ENCODE data around the gene ADGRF1.

ADGRF1 gene

DNA sequence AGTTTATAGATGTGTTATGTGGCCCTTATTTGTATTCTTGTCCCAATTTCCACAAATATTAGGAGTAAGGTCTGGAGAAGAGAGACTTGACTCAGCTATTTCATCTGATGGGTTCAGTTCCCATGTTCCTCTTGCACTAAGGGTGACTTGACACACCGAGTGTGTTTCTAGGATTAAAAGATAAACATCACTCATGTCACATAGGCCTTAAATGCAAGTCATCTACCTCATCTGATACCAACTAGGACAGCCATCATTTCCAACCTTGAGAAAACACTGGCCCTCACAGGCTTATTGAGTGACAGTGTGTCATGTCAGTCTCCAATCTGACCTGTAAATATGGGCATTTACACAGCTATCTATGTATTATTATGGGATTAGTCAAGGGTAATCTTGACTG lies 67.3 kb downstream of the ADGRF1 start:
- Histone ChIP-seq H3K4me3 (no peak overlapping the region), H3K27ac (no peak overlapping the region), H3K27me3 (no peaks in the 10 kb centered on the region), H3K9me3 (no peaks in the 10 kb centered on the region), H3K4me1 (no peaks in the 10 kb centered on the region), H3K36me3 (no peaks in the 10 kb centered on the region)
- intact Hi-C loops (cut with DNase I; ENCODE audit: low total_unique reads) = no loop called here
- TF ChIP-seq, protein P1, sequence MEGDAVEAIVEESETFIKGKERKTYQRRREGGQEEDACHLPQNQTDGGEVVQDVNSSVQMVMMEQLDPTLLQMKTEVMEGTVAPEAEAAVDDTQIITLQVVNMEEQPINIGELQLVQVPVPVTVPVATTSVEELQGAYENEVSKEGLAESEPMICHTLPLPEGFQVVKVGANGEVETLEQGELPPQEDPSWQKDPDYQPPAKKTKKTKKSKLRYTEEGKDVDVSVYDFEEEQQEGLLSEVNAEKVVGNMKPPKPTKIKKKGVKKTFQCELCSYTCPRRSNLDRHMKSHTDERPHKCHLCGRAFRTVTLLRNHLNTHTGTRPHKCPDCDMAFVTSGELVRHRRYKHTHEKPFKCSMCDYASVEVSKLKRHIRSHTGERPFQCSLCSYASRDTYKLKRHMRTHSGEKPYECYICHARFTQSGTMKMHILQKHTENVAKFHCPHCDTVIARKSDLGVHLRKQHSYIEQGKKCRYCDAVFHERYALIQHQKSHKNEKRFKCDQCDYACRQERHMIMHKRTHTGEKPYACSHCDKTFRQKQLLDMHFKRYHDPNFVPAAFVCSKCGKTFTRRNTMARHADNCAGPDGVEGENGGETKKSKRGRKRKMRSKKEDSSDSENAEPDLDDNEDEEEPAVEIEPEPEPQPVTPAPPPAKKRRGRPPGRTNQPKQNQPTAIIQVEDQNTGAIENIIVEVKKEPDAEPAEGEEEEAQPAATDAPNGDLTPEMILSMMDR (IDR thresholded peaks at IDR 0.05) = no peak
- DNase-seq = no peak

DNA sequence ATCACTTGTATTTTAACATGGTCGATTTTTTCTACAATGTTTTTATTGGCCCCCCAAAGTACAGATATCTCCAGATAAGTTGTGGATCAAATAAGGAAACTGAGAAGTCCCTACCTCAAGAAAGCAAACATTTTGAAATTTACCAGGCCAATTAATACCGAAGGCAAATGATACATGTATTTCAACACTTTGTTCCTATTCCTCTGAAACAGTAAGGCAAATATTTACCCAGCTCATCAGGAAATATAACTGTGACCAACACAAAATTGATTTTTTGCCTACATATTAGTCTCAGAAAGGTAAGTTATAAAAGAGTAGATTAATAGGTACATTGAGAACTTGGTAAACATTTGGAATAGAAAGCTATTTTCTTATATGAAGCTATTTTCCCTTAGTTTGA lies 69.1 kb downstream of the ADGRF1 start:
- no peak overlapping the region for H3K4me3 ChIP-seq
- H3K27me3 ChIP-seq = no peaks in the 10 kb centered on the region
- intact Hi-C loops (cut with DNase I; ENCODE audit: low total_unique reads) = no loop called here
- no peak for DNase-seq
- TF ChIP-seq, protein P1 (IDR thresholded peaks at IDR 0.05) = no peak
- no peaks in the 10 kb centered on the region for H3K9me3 ChIP-seq
- no peak overlapping the region for H3K27ac ChIP-seq
- no peaks in the 10 kb centered on the region for H3K4me1 ChIP-seq
- no peaks in the 10 kb centered on the region for H3K36me3 ChIP-seq

DNA sequence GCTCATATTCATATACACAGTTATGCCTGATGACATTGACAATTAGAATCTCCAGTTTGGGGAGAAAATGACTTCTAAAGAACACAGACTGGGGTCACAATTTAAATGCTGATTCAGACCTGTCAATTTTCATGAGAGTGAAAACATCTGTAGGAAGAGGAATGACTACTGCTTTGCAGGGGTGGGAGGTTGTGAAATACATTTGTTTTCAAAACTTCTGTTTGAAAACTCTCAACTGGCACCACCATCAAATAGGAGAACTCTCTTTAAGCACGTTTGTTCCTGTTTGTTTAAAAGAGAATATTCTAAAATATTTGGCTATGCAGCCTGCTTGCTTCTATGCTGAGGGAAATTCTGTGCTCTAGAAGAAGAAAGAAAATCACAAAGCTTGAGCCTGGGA lies 69.6 kb downstream of the ADGRF1 start:
- Histone ChIP-seq H3K9me3 (no peaks in the 10 kb centered on the region), H3K27me3 (no peaks in the 10 kb centered on the region), H3K4me1 (no peaks in the 10 kb centered on the region), H3K4me3 (no peak overlapping the region), H3K27ac (no peak overlapping the region), H3K36me3 (no peaks in the 10 kb centered on the region)
- DNase-seq = no peak
- TF ChIP-seq, protein P1 (IDR thresholded peaks at IDR 0.05) = no peak
- intact Hi-C loops (cut with DNase I; ENCODE audit: low total_unique reads) = no loop called here

DNA sequence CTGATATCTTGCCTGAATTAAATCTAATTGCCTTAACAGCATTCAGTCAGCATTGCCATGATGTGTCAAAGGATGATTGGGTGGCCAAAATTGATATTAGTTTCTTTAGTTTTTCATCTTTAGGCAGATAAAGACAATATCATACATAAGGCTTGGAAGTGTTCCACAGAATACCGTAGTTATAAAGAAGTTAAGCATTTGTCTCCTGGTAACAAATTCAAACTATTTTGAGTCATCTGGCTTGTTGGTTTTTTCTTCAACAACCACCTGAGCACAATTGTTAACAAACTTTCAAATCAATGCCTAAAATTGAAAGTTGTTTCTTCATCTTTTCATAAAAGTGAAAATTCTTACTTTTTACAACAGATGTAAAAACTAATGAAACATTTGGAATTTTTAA lies 72.9 kb downstream of the ADGRF1 start:
- no peaks in the 10 kb centered on the region for H3K36me3 ChIP-seq
- no peaks in the 10 kb centered on the region for H3K9me3 ChIP-seq
- no peak overlapping the region for H3K4me3 ChIP-seq
- TF ChIP-seq, protein P1 (IDR thresholded peaks at IDR 0.05) = no peak
- no peak for DNase-seq
- intact Hi-C loops (cut with DNase I; ENCODE audit: low total_unique reads) = no loop called here
- H3K27ac ChIP-seq = no peak overlapping the region
- no peaks in the 10 kb centered on the region for H3K27me3 ChIP-seq
- H3K4me1 ChIP-seq = peaks cover 0 to 12% (median 0%) of the 10 kb centered on the region in 4 donors

DNA sequence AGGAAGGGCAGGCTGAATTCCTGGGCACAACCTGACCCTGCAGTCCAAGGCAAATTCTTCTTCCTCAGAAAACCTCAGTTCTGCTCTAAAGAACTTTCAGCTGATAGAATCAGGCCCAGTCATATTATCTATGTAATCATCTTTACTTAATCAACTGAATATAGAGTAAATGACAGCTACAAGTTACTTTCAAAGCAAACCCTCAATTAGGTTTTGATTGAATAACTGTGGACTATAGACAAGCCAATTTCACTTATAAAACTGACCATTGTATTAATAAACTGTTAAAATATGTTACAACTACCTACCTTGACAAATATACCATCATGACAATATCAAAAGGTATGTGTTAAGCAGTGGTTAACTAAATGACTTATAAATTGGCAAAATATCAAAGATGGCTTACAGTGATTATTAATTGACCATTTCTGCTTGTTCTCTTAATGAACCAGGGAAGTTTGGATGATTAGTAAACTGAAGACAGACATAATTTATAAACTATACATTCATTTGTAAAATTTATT lies 74.2 kb downstream of the ADGRF1 start:
- H3K9me3 ChIP-seq = no peaks in the 10 kb centered on the region
- H3K27me3 ChIP-seq = no peaks in the 10 kb centered on the region
- no peak overlapping the region for H3K27ac ChIP-seq
- no peak for DNase-seq
- TF ChIP-seq, protein P1 (IDR thresholded peaks at IDR 0.05) = no peak
- H3K4me1 ChIP-seq = peaks cover 0 to 19% (median 0%) of the 10 kb centered on the region in 4 donors
- H3K36me3 ChIP-seq = no peaks in the 10 kb centered on the region
- H3K4me3 ChIP-seq = no peak overlapping the region
- intact Hi-C loops (cut with DNase I; ENCODE audit: low total_unique reads) = no loop called here

Data from tibial artery (tissue), 4 donors.